ENCODE results near the gene DDX54. TPM values are rescaled to one million over a fixed set of nuclear protein-coding genes. Genes with fewer than 3 reads are reported as not detected.

Gene DDX54
- total and polyA plus RNA-seq, 2 experiments from 2014 or later = 28.1 to 44.5 TPM

- Histone ChIP-seq H3K9me2 (ENCODE audit: insufficient read depth) (no peaks in the 10 kb centered on the region), H3K27ac (peak overlapping the region; percentile 49), H2AFZ (no peak overlapping the region; the same call in 1 of the 2 replicates), H3K9me3 (ENCODE audit: low read depth) (no peaks in the 10 kb centered on the region), H4K20me1 (ENCODE audit: insufficient read depth) (no peaks in the 10 kb centered on the region), H3K4me3 (no peak overlapping the region), H3K27me3 (replicated peaks; ENCODE audit: insufficient read depth) (no peaks in the 10 kb centered on the region), H3K36me3 (ENCODE audit: low read depth) (peaks cover 3% of the 10 kb centered on the region; the same call in 1 of the 2 replicates), H3K9ac (peak overlapping the region; percentile 53; the same call in 1 of the 2 replicates), H3F3A (ENCODE audit: insufficient read depth) (no peaks in the 10 kb centered on the region), H3K4me2 (ENCODE audit: unreplicated experiment) (peak overlapping the region; percentile 17), H3K4me1 (ENCODE audit: insufficient read depth) (peaks cover 5% of the 10 kb centered on the region; the same call in 1 of the 2 replicates), H3K79me2 (ENCODE audit: insufficient read depth) (no peaks in the 10 kb centered on the region)
- TF ChIP-seq EZH2 (IDR thresholded peaks at IDR 0.05; ENCODE audit: insufficient read depth, poor library complexity, severe bottlenecking) (no peak), EZH2phosphoT487 (IDR thresholded peaks at IDR 0.05; ENCODE audit: insufficient read depth, low read depth) (no peak)
- whole genome bisulfite sequencing, 2 experiments (ENCODE audit: low coverage in 1 of 2, low lambda C conversion rate in 2 of 2, missing lambda C conversion rate in 2 of 2) = 84 to 87% methylated on average over 18 of the region's 18 CpGs
- in situ Hi-C loops (cut with MboI) = no loop called here
- no peak for DNase-seq
These were observed 47.0 kb upstream of the DDX54 start for GRCh38 chr12:113232089-113232839.

GRCh38 chr12:113231235-113232088, 46.2 kb upstream of the DDX54 start:
- no peak overlapping the region for H3K4me2 ChIP-seq (ENCODE audit: unreplicated experiment)
- no peaks in the 10 kb centered on the region for H3F3A ChIP-seq (ENCODE audit: insufficient read depth)
- 84 to 88% methylated on average over 8 of the region's 8 CpGs for WGBS, 2 experiments (ENCODE audit: low coverage in 1 of 2, low lambda C conversion rate in 2 of 2, missing lambda C conversion rate in 2 of 2)
- no peak overlapping the region for H3K9ac ChIP-seq
- H3K9me2 ChIP-seq (ENCODE audit: insufficient read depth) = no peaks in the 10 kb centered on the region
- in situ Hi-C loops (cut with MboI) = no loop called here
- H3K27me3 ChIP-seq (replicated peaks; ENCODE audit: insufficient read depth) = no peaks in the 10 kb centered on the region
- peaks cover 5% of the 10 kb centered on the region; the same call in 1 of the 2 replicates for H3K4me1 ChIP-seq (ENCODE audit: insufficient read depth)
- H3K27ac ChIP-seq = no peak overlapping the region
- H3K9me3 ChIP-seq (ENCODE audit: low read depth) = no peaks in the 10 kb centered on the region
- no peaks in the 10 kb centered on the region for H3K79me2 ChIP-seq (ENCODE audit: insufficient read depth)
- peak; percentile 42 for DNase-seq
- TF ChIP-seq EZH2 (IDR thresholded peaks at IDR 0.05; ENCODE audit: insufficient read depth, poor library complexity, severe bottlenecking) = no peak
- TF ChIP-seq EZH2phosphoT487 (IDR thresholded peaks at IDR 0.05; ENCODE audit: insufficient read depth, low read depth) = no peak
- H3K36me3 ChIP-seq (ENCODE audit: low read depth) = peaks cover 3% of the 10 kb centered on the region; the same call in 1 of the 2 replicates
- no peak overlapping the region for H2AFZ ChIP-seq
- H4K20me1 ChIP-seq (ENCODE audit: insufficient read depth) = no peaks in the 10 kb centered on the region
- H3K4me3 ChIP-seq = no peak overlapping the region

GRCh38 chr12:113230315-113231234, 45.3 kb upstream of the DDX54 start:
- Histone ChIP-seq H2AFZ (no peak overlapping the region), H3K36me3 (ENCODE audit: low read depth) (peaks cover 3% of the 10 kb centered on the region; the same call in 1 of the 2 replicates), H4K20me1 (ENCODE audit: insufficient read depth) (no peaks in the 10 kb centered on the region), H3K4me2 (ENCODE audit: unreplicated experiment) (no peak overlapping the region), H3K9me2 (ENCODE audit: insufficient read depth) (no peaks in the 10 kb centered on the region), H3K9ac (no peak overlapping the region), H3K4me3 (no peak overlapping the region), H3K9me3 (ENCODE audit: low read depth) (no peaks in the 10 kb centered on the region), H3K4me1 (ENCODE audit: insufficient read depth) (peaks cover 5% of the 10 kb centered on the region; the same call in 1 of the 2 replicates), H3F3A (ENCODE audit: insufficient read depth) (no peaks in the 10 kb centered on the region), H3K27me3 (replicated peaks; ENCODE audit: insufficient read depth) (no peaks in the 10 kb centered on the region), H3K27ac (no peak overlapping the region), H3K79me2 (ENCODE audit: insufficient read depth) (no peaks in the 10 kb centered on the region)
- TF ChIP-seq EZH2 (IDR thresholded peaks at IDR 0.05; ENCODE audit: insufficient read depth, poor library complexity, severe bottlenecking) (no peak), EZH2phosphoT487 (IDR thresholded peaks at IDR 0.05; ENCODE audit: insufficient read depth, low read depth) (no peak)
- 83 to 84% methylated on average over 15 of the region's 15 CpGs for WGBS, 2 experiments (ENCODE audit: low coverage in 1 of 2, low lambda C conversion rate in 2 of 2, missing lambda C conversion rate in 2 of 2)
- no peak for DNase-seq
- in situ Hi-C loops (cut with MboI) = no loop called here
